ENCODE measurements around the gene NR1D2. TPM values are rescaled to one million over a fixed set of nuclear protein-coding genes. Genes with fewer than 3 reads are reported as not detected.
A peak's percentile ranks its signal among the peaks of the same experiment; 100 is the strongest.

The NR1D2 gene
- total RNA-seq, 2 experiments from 2014 or later, result 2.6 to 3.0 TPM

GRCh38 chr3:23932571-23932970 is 12.5 kb upstream of the NR1D2 start:
- Mint-ChIP-seq H3K27ac (no peak overlapping the region), H3K4me3 (no peak overlapping the region), H3K9me3 (ENCODE audit: insufficient read depth) (no peaks in the 10 kb centered on the region), H3K27me3 (ENCODE audit: low read depth) (peaks cover 3% of the 10 kb centered on the region), H3K36me3 (ENCODE audit: low read depth) (no peaks in the 10 kb centered on the region), H3K4me1 (ENCODE audit: low read depth) (peaks cover 10% of the 10 kb centered on the region)
- no peak for DNase-seq
- no peak for ATAC-seq
- ChIA-PET POLR2A (no interaction called here), CTCF (no interaction called here)

GRCh38 chr3:23934253-23934652 is 10.8 kb upstream of the NR1D2 start:
- peaks cover 8% of the 10 kb centered on the region for H3K4me1 Mint-ChIP-seq (ENCODE audit: low read depth)
- ChIA-PET POLR2A (interaction anchor here (0.8 kb wide), 1 partner anchor 17 kb away, joined by 3 read pairs; the partner anchor contains the start of genes NKIRAS1 and RPL15), CTCF (interaction anchor here (0.6 kb wide), 1 partner anchor 36 kb away, joined by 3 read pairs; no protein-coding TSS in a partner anchor)
- H3K9me3 Mint-ChIP-seq (ENCODE audit: insufficient read depth), result no peaks in the 10 kb centered on the region
- no peaks in the 10 kb centered on the region for H3K36me3 Mint-ChIP-seq (ENCODE audit: low read depth)
- no peak overlapping the region for H3K27ac Mint-ChIP-seq
- H3K4me3 Mint-ChIP-seq, result no peak overlapping the region
- peaks cover 3% of the 10 kb centered on the region for H3K27me3 Mint-ChIP-seq (ENCODE audit: low read depth)
- ATAC-seq (no peak), DNase-seq (no peak)

- H3K27ac Mint-ChIP-seq, result no peak overlapping the region
- H3K4me1 Mint-ChIP-seq (ENCODE audit: low read depth), result no peaks in the 10 kb centered on the region
- no peaks in the 10 kb centered on the region for H3K36me3 Mint-ChIP-seq (ENCODE audit: low read depth)
- H3K4me3 Mint-ChIP-seq, result no peak overlapping the region
- ChIA-PET POLR2A (no interaction called here), CTCF (no interaction called here)
- peaks cover 12% of the 10 kb centered on the region for H3K27me3 Mint-ChIP-seq (ENCODE audit: low read depth)
- no peak for DNase-seq
- no peak for ATAC-seq
- no peaks in the 10 kb centered on the region for H3K9me3 Mint-ChIP-seq (ENCODE audit: insufficient read depth)
These were observed 7.8 kb upstream of the NR1D2 start for GRCh38 chr3:23937296-23937695.

- ATAC-seq, result no peak
- no peak overlapping the region for H3K4me3 Mint-ChIP-seq
- H3K36me3 Mint-ChIP-seq (ENCODE audit: low read depth), result no peaks in the 10 kb centered on the region
- no peaks in the 10 kb centered on the region for H3K4me1 Mint-ChIP-seq (ENCODE audit: low read depth)
- no peak overlapping the region for H3K27ac Mint-ChIP-seq
- ChIA-PET POLR2A (interaction anchor here (1.4 kb wide), 1 partner anchor 22 kb away, joined by 6 read pairs; the partner anchor contains the start of genes NKIRAS1 and RPL15), CTCF (no interaction called here)
- H3K27me3 Mint-ChIP-seq (ENCODE audit: low read depth), result peaks cover 23% of the 10 kb centered on the region
- no peaks in the 10 kb centered on the region for H3K9me3 Mint-ChIP-seq (ENCODE audit: insufficient read depth)
- no peak for DNase-seq
These were observed 6.4 kb upstream of the NR1D2 start for GRCh38 chr3:23938688-23939087.

- Mint-ChIP-seq H3K4me1 (ENCODE audit: low read depth) (peaks cover 5% of the 10 kb centered on the region), H3K4me3 (no peak overlapping the region), H3K36me3 (ENCODE audit: low read depth) (peaks cover 2% of the 10 kb centered on the region), H3K27ac (no peak overlapping the region), H3K9me3 (ENCODE audit: insufficient read depth) (no peaks in the 10 kb centered on the region), H3K27me3 (ENCODE audit: low read depth) (peaks cover 29% of the 10 kb centered on the region)
- ATAC-seq (no peak), DNase-seq (no peak)
- CTCF ChIA-PET, result no interaction called here
- POLR2A ChIA-PET, result interaction anchor here (0.7 to 1.7 kb wide), 2 partner anchors 23 to 24 kb away, joined by 3 to 7 read pairs; partner anchors contain the start of genes NKIRAS1 and RPL15
These were observed 4.3 kb upstream of the NR1D2 start for GRCh38 chr3:23940775-23941174.

- ChIA-PET POLR2A (interaction anchor here (0.7 to 1.7 kb wide), 3 partner anchors 24 to 25 kb away, joined by 3 to 7 read pairs (median 3); partner anchors contain the start of genes NKIRAS1 and RPL15), CTCF (no interaction called here)
- peaks cover 2% of the 10 kb centered on the region for H3K36me3 Mint-ChIP-seq (ENCODE audit: low read depth)
- H3K4me1 Mint-ChIP-seq (ENCODE audit: low read depth), result peaks cover 6% of the 10 kb centered on the region
- no peak for DNase-seq
- no peaks in the 10 kb centered on the region for H3K9me3 Mint-ChIP-seq (ENCODE audit: insufficient read depth)
- no peak for ATAC-seq
- H3K4me3 Mint-ChIP-seq, result no peak overlapping the region
- no peak overlapping the region for H3K27ac Mint-ChIP-seq
- H3K27me3 Mint-ChIP-seq (ENCODE audit: low read depth), result peaks cover 29% of the 10 kb centered on the region
These were observed 3.6 kb upstream of the NR1D2 start for GRCh38 chr3:23941440-23941839.

- ChIA-PET POLR2A (no interaction called here), CTCF (no interaction called here)
- H3K27me3 Mint-ChIP-seq (ENCODE audit: low read depth), result peaks cover 29% of the 10 kb centered on the region
- no peak overlapping the region for H3K27ac Mint-ChIP-seq
- H3K4me1 Mint-ChIP-seq (ENCODE audit: low read depth), result peaks cover 11% of the 10 kb centered on the region
- H3K9me3 Mint-ChIP-seq (ENCODE audit: insufficient read depth), result no peaks in the 10 kb centered on the region
- H3K36me3 Mint-ChIP-seq (ENCODE audit: low read depth), result peaks cover 2% of the 10 kb centered on the region
- ATAC-seq (no peak), DNase-seq (no peak)
- no peak overlapping the region for H3K4me3 Mint-ChIP-seq
These were observed 2.5 kb upstream of the NR1D2 start for GRCh38 chr3:23942546-23942945.

- no peaks in the 10 kb centered on the region for H3K9me3 Mint-ChIP-seq (ENCODE audit: insufficient read depth)
- peaks cover 14% of the 10 kb centered on the region for H3K4me1 Mint-ChIP-seq (ENCODE audit: low read depth)
- CTCF ChIA-PET, result interaction anchor here (0.8 to 1.4 kb wide), 2 partner anchors 20 to 56 kb away, joined by 3 read pairs; no protein-coding TSS in a partner anchor
- peaks cover 2% of the 10 kb centered on the region for H3K36me3 Mint-ChIP-seq (ENCODE audit: low read depth)
- H3K27ac Mint-ChIP-seq, result no peak overlapping the region
- DNase-seq, result no peak
- no peak for ATAC-seq
- POLR2A ChIA-PET, result interaction anchor here (8.7 kb wide), 1 partner anchor 26 kb away, joined by 136 read pairs; the partner anchor contains the start of genes NKIRAS1 and RPL15
- peaks cover 29% of the 10 kb centered on the region for H3K27me3 Mint-ChIP-seq (ENCODE audit: low read depth)
- peak overlapping the region; percentile 82 for H3K4me3 Mint-ChIP-seq
These were observed 891 bp upstream of the NR1D2 start for GRCh38 chr3:23944007-23944783.

- Mint-ChIP-seq H3K9me3 (ENCODE audit: insufficient read depth) (no peaks in the 10 kb centered on the region), H3K27ac (no peak overlapping the region), H3K36me3 (ENCODE audit: low read depth) (peaks cover 2% of the 10 kb centered on the region), H3K27me3 (ENCODE audit: low read depth) (peaks cover 29% of the 10 kb centered on the region), H3K4me1 (ENCODE audit: low read depth) (peaks cover 27% of the 10 kb centered on the region), H3K4me3 (peak overlapping the region; percentile 49)
- DNase-seq, result no peak
- CTCF ChIA-PET, result no interaction called here
- ATAC-seq, result no peak
- POLR2A ChIA-PET, result interaction anchor here (1.3 to 8.7 kb wide), 2 partner anchors 21 to 28 kb away, joined by 6 to 136 read pairs; partner anchors contain the start of genes NKIRAS1 and RPL15
These were observed 502 bp downstream of the NR1D2 start for GRCh38 chr3:23945663-23945912.

GRCh38 chr3:23945913-23946687 is 1.0 kb downstream of the NR1D2 start:
- CTCF ChIA-PET, result interaction anchor here (0.7 to 1.1 kb wide), 4 partner anchors 26 to 112 kb away, joined by 3 read pairs; partner anchors contain the start of genes NKIRAS1 and RPL15
- peak overlapping the region; percentile 81 for H3K4me3 Mint-ChIP-seq
- H3K27ac Mint-ChIP-seq, result peak overlapping the region; percentile 90
- H3K4me1 Mint-ChIP-seq (ENCODE audit: low read depth), result peaks cover 30% of the 10 kb centered on the region
- POLR2A ChIA-PET, result interaction anchor here (0.6 to 8.7 kb wide), 3 partner anchors 22 to 737 kb away, joined by 3 to 136 read pairs (median 6); partner anchors contain the start of genes NKIRAS1 and RPL15
- DNase-seq, result peak; percentile 94
- peaks cover 2% of the 10 kb centered on the region for H3K36me3 Mint-ChIP-seq (ENCODE audit: low read depth)
- H3K9me3 Mint-ChIP-seq (ENCODE audit: insufficient read depth), result no peaks in the 10 kb centered on the region
- peaks cover 24% of the 10 kb centered on the region for H3K27me3 Mint-ChIP-seq (ENCODE audit: low read depth)
- peak; percentile 82 for ATAC-seq

- H3K4me1 Mint-ChIP-seq (ENCODE audit: low read depth), result peaks cover 40% of the 10 kb centered on the region
- H3K27ac Mint-ChIP-seq, result no peak overlapping the region
These were observed 3.7 kb downstream of the NR1D2 start for GRCh38 chr3:23948761-23949160.

More at GRCh38 chr3:23948761-23949160, 3.7 kb downstream of the NR1D2 start:
- POLR2A ChIA-PET, result interaction anchor here (8.7 kb wide), 1 partner anchor 31 kb away, joined by 136 read pairs; the partner anchor contains the start of genes NKIRAS1 and RPL15
- H3K27me3 Mint-ChIP-seq (ENCODE audit: low read depth), result peaks cover 8% of the 10 kb centered on the region
- H3K36me3 Mint-ChIP-seq (ENCODE audit: low read depth), result peaks cover 2% of the 10 kb centered on the region
- DNase-seq (no peak), ATAC-seq (no peak)
- no peak overlapping the region for H3K4me3 Mint-ChIP-seq
- H3K9me3 Mint-ChIP-seq (ENCODE audit: insufficient read depth), result no peaks in the 10 kb centered on the region
- CTCF ChIA-PET, result interaction anchor here (1.0 to 1.4 kb wide), 2 partner anchors 30 to 33 kb away, joined by 4 read pairs; partner anchors contain the start of genes NKIRAS1 and RPL15

Measured in activated CD8-positive, alpha-beta T cell treated with anti-CD3 and anti-CD28 coated beads, Interleukin-2, amount 10 ng/mL, durations not matched to agents 7 days and 5 days (primary cell).